BLaER1 (cell line): ENCODE results near the gene TASP1.

Source experiments
- H3K27ac ChIP-seq: shearing (Covaris generic); formaldehyde crosslinking; 2 replicates; pipeline ENCODE4 v1.8.1; 2022
- H3K27me3 ChIP-seq: shearing (Covaris generic); formaldehyde crosslinking; 2 replicates; pipeline ENCODE4 v1.8.1; 2022
- H3K36me3 ChIP-seq: shearing (Covaris generic); formaldehyde crosslinking; 2 replicates; pipeline ENCODE4 v1.8.1; 2022
- H3K4me1 ChIP-seq: shearing (Covaris generic); formaldehyde crosslinking; 2 replicates; pipeline ENCODE4 v1.8.1; 2022
- H3K4me2 ChIP-seq: shearing (Covaris generic); formaldehyde crosslinking; 2 replicates; pipeline ENCODE4 v1.8.1; 2022
- H3K4me3 ChIP-seq: shearing (Covaris generic); formaldehyde crosslinking; 2 replicates; pipeline ENCODE4 v1.8.1; 2022
- H3K9ac ChIP-seq: shearing (Covaris generic); formaldehyde crosslinking; 2 replicates; pipeline ENCODE4 v1.8.1; 2022
- H3K9me3 ChIP-seq: shearing (Covaris generic); formaldehyde crosslinking; 2 replicates; pipeline ENCODE4 v1.8.1; 2022
- H4K20me1 ChIP-seq: shearing (Covaris generic); formaldehyde crosslinking; 2 replicates; pipeline ENCODE4 v1.8.1; 2022
- Cebpa-rat ChIP-seq: shearing (Covaris generic); IDR thresholded peaks from 2 replicates; pipeline ENCODE4 v1.8.1; 2022

Gene TASP1

GRCh38 chr20:13425381-13426135 is 213.2 kb downstream of the TASP1 start:
- Histone ChIP-seq H3K4me2 (no peak overlapping the region), H3K4me1 (peaks cover 5% of the 10 kb centered on the region), H4K20me1 (no peaks in the 10 kb centered on the region), H3K36me3 (peaks cover 18% of the 10 kb centered on the region), H3K4me3 (no peak overlapping the region), H3K9ac (no peak overlapping the region), H3K27me3 (no peaks in the 10 kb centered on the region), H3K9me3 (peaks cover 17% of the 10 kb centered on the region), H3K27ac (no peak overlapping the region)
- no peak for TF ChIP-seq Cebpa-rat

GRCh38 chr20:13424174-13424833 is 214.4 kb downstream of the TASP1 start:
- no peaks in the 10 kb centered on the region for H3K4me1 ChIP-seq
- H3K4me3 ChIP-seq, result no peak overlapping the region
- TF ChIP-seq Cebpa-rat, result no peak
- H3K27ac ChIP-seq, result no peak overlapping the region
- no peaks in the 10 kb centered on the region for H3K27me3 ChIP-seq
- H3K36me3 ChIP-seq, result peaks cover 7% of the 10 kb centered on the region; the same call in 1 of the 2 replicates
- H4K20me1 ChIP-seq, result no peaks in the 10 kb centered on the region
- no peak overlapping the region for H3K9ac ChIP-seq
- H3K4me2 ChIP-seq, result no peak overlapping the region
- H3K9me3 ChIP-seq, result peaks cover 4% of the 10 kb centered on the region; the same call in 1 of the 2 replicates

- H3K4me2 ChIP-seq, result no peak overlapping the region
- no peaks in the 10 kb centered on the region for H3K9me3 ChIP-seq
- no peaks in the 10 kb centered on the region for H3K4me1 ChIP-seq
- no peak for TF ChIP-seq Cebpa-rat
- no peaks in the 10 kb centered on the region for H3K36me3 ChIP-seq
- H4K20me1 ChIP-seq, result no peaks in the 10 kb centered on the region
- no peak overlapping the region for H3K9ac ChIP-seq
- no peak overlapping the region for H3K4me3 ChIP-seq
- H3K27ac ChIP-seq, result no peak overlapping the region
- no peaks in the 10 kb centered on the region for H3K27me3 ChIP-seq
Observed at GRCh38 chr20:13423472-13424173, 215.1 kb downstream of the TASP1 start.

GRCh38 chr20:13422637-13423036 is 216.1 kb downstream of the TASP1 start:
- Histone ChIP-seq H3K27ac (no peak overlapping the region), H3K27me3 (no peaks in the 10 kb centered on the region), H4K20me1 (no peaks in the 10 kb centered on the region), H3K9me3 (no peaks in the 10 kb centered on the region), H3K4me3 (no peak overlapping the region), H3K9ac (no peak overlapping the region), H3K4me2 (no peak overlapping the region), H3K4me1 (no peaks in the 10 kb centered on the region), H3K36me3 (no peaks in the 10 kb centered on the region)
- TF ChIP-seq Cebpa-rat, result no peak

- Histone ChIP-seq H3K4me1 (no peaks in the 10 kb centered on the region), H3K4me2 (no peak overlapping the region), H4K20me1 (no peaks in the 10 kb centered on the region), H3K36me3 (peaks cover 11% of the 10 kb centered on the region), H3K9me3 (no peaks in the 10 kb centered on the region), H3K4me3 (no peak overlapping the region), H3K27me3 (no peaks in the 10 kb centered on the region), H3K9ac (no peak overlapping the region), H3K27ac (no peak overlapping the region)
- no peak for TF ChIP-seq Cebpa-rat
Observed at GRCh38 chr20:13420625-13421024, 218.1 kb downstream of the TASP1 start.

- no peaks in the 10 kb centered on the region for H3K9me3 ChIP-seq
- TF ChIP-seq Cebpa-rat, result no peak
- H3K27me3 ChIP-seq, result no peaks in the 10 kb centered on the region
- H3K9ac ChIP-seq, result no peak overlapping the region
- H3K4me2 ChIP-seq, result no peak overlapping the region
- peaks cover 14% of the 10 kb centered on the region for H3K36me3 ChIP-seq
- no peak overlapping the region for H3K4me3 ChIP-seq
- H4K20me1 ChIP-seq, result no peaks in the 10 kb centered on the region
- H3K4me1 ChIP-seq, result no peaks in the 10 kb centered on the region
- no peak overlapping the region for H3K27ac ChIP-seq
Observed at GRCh38 chr20:13419477-13419876, 219.3 kb downstream of the TASP1 start.

GRCh38 chr20:13418263-13419229 is 220.2 kb downstream of the TASP1 start:
- no peaks in the 10 kb centered on the region for H4K20me1 ChIP-seq
- H3K9me3 ChIP-seq, result no peaks in the 10 kb centered on the region
- no peak for TF ChIP-seq Cebpa-rat
- no peak overlapping the region for H3K27ac ChIP-seq
- no peak overlapping the region for H3K9ac ChIP-seq
- no peak overlapping the region for H3K4me2 ChIP-seq
- H3K4me3 ChIP-seq, result no peak overlapping the region
- H3K4me1 ChIP-seq, result no peaks in the 10 kb centered on the region
- H3K36me3 ChIP-seq, result peaks cover 14% of the 10 kb centered on the region
- no peaks in the 10 kb centered on the region for H3K27me3 ChIP-seq

- Histone ChIP-seq H3K27me3 (no peaks in the 10 kb centered on the region), H3K4me2 (no peak overlapping the region), H3K4me1 (no peaks in the 10 kb centered on the region), H3K36me3 (peaks cover 17% of the 10 kb centered on the region), H3K9ac (no peak overlapping the region), H3K4me3 (no peak overlapping the region), H3K9me3 (no peaks in the 10 kb centered on the region), H4K20me1 (no peaks in the 10 kb centered on the region), H3K27ac (no peak overlapping the region)
- no peak for TF ChIP-seq Cebpa-rat
Observed at GRCh38 chr20:13416531-13416930, 222.2 kb downstream of the TASP1 start.

- Histone ChIP-seq H3K9ac (no peak overlapping the region), H3K4me2 (no peak overlapping the region), H3K4me1 (no peaks in the 10 kb centered on the region), H3K9me3 (no peaks in the 10 kb centered on the region), H3K36me3 (peaks cover 19% of the 10 kb centered on the region), H3K4me3 (no peak overlapping the region), H4K20me1 (no peaks in the 10 kb centered on the region), H3K27ac (no peak overlapping the region), H3K27me3 (no peaks in the 10 kb centered on the region)
- TF ChIP-seq Cebpa-rat, result no peak
Observed at GRCh38 chr20:13412806-13413445, 225.8 kb downstream of the TASP1 start.
